ENCODE data around the gene PARVG.

Gene PARVG, protein sequence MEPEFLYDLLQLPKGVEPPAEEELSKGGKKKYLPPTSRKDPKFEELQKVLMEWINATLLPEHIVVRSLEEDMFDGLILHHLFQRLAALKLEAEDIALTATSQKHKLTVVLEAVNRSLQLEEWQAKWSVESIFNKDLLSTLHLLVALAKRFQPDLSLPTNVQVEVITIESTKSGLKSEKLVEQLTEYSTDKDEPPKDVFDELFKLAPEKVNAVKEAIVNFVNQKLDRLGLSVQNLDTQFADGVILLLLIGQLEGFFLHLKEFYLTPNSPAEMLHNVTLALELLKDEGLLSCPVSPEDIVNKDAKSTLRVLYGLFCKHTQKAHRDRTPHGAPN

DNA sequence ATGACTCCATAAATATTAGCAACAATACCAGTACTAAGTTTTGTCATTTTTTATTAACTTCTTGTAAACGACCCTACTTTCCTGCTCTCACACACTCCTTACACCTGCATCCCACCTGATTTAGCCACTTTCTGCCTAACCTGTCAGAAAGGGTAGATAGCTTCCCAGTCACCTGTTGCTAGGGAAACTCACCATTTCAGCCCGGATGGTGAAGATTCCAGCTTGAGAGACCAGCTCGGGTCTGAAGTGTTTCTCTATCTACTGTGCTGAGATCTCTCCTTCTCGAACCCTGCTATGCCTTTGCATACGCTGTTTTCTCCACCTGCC, at the start of gene PARVG:
TSS of gene PARVG (plus strand) at position 220 of the 327 bp plus-strand sequence. CDS start 2,405 bp downstream, outside the sequence.
- DNase-seq (ENCODE audit: low spot score), result no peak

DNA sequence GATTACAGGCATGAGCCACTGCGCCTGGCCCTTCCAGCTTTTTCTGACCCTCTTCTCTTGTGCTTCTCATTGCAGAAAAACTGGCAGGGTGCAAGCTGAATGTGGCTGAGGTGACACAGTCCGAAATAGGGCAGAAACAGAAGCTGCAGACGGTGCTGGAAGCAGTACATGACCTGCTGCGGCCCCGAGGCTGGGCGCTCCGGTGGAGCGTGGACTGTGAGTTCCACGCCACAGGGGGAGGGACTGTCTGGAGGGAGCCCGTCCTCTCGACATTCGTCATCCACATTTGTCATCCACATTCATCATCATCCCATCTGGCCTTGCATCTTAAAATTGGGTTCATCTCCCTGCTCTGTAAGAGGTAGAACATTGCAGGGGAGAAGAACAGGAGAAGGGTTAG, 49.3 kb upstream of the PARVG start:
- DNase-seq (ENCODE audit: low spot score), result no peak

DNA sequence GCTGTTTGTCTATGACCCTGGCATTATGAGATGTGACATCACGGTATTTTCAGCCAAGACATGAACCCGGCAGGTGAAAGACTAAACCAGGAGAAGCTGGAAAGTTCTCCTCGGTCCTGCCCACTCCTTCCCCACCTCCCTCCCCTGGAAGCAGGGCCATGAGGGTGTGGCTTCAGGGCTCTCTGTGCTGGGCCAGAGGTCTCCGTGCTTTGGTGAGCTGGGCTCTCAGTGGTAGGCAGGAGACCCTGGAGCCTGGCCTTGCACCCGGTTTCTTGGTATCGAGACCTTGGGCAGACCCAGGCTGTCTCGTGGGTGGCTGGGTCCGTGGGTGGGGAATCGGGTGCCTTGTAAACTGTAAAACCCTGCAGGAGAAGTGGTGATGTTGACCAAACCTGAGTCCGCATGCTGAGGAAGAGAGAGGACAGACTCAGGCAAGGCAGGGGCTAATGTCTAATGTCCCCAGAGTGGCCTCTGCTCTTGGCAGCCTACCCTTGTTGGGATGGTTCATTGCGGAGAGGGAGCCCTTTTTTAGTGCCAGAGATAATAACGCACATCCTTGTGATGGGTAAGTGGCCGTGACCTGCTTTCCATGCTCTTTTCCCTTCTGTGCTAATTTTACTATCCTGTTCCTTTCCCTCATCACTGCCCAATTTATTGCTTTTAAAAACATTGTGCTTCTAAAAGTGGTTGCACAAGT, 48.6 kb upstream of the PARVG start:
- DNase-seq (ENCODE audit: low spot score), result no peak

DNA sequence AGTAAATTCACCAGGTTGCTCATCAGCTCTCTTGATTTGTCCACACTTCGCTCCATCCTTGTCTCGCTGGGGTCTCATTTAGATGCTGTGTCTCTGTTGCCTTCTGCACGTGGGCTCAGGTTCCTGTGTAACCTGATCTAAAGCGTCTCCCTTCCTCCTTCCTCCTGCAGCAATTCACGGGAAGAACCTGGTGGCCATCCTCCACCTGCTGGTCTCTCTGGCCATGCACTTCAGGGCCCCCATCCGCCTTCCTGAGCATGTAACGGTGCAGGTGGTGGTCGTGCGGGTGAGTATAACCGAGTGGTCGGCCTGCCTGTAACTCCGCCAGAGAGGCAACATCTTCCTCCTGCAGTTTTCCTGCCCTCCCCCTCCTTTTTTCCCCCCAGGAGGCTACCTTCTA, 48.0 kb upstream of the PARVG start:
- DNase-seq (ENCODE audit: low spot score), result no peak

DNA sequence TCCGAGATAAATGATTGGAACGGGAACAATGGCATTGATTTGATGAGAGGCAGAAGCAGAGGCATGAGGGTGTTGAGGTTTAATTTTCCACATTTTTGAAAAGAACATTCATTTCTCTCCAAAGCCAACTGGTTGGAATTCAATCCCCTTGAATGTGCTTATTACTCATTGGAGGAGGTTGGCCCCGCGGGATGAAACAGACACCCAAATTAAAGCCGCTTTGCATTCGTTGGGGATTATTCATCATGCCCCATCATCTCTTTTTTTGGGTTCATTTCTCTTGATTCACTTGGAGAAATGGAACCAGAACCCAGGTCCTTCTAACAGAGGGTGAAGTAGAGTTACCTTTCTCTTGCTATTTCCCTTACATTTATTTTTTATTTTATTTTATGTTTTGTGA, 47.6 kb upstream of the PARVG start:
- no peak for DNase-seq (ENCODE audit: low spot score)

DNA sequence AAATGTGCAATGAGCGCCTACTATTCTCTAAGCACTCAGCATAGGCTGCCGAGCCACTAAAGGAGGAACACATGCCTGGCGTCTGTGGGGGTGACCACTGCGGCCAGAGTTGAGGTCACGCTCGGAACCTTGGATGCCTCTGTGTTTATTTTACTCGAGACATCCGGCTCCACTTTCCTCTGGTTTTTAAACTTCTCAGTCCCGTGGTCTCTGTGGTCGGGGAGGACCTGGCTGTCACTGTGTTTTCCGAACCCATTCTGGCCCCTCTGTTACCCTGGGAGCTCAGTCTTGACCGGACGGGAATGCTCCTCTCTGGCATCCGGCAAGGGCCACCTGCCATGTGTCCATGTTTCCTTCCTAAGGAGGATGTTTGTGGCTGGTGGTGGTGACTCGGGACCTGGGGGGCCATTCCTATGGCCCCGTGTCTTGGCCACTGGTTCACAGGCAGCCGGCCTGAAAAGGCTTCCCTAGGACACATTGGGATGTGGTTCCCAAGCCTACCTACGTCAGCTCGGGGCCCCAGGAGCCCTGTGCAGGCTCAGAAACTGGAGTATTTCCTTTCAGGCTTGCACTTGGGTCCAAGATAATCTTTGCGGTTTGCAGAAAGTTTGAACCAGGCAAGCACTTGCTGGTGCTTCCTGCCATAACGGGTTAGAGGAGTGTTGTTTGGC, 46.7 kb upstream of the PARVG start:
- no peak for DNase-seq (ENCODE audit: low spot score)

DNA sequence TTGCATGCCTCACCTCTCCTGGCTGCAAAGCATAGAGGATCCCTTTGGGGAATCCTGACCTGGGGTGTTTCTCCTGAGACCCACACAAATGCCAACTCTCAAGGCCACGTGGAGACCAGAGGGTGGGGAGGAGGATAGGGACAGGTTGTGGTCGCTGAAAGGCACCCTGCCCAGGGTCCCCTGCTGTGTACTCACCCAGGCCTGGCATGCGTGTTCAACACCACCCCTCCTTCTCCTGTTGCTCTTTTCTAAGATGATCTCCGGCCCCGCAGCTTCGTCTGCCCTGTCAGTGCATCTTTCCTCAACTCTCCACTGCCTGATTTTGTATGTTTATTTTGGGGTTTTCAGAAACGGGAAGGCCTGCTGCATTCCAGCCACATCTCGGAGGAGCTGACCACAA, 44.6 kb upstream of the PARVG start:
- no peak for DNase-seq (ENCODE audit: low spot score)

DNA sequence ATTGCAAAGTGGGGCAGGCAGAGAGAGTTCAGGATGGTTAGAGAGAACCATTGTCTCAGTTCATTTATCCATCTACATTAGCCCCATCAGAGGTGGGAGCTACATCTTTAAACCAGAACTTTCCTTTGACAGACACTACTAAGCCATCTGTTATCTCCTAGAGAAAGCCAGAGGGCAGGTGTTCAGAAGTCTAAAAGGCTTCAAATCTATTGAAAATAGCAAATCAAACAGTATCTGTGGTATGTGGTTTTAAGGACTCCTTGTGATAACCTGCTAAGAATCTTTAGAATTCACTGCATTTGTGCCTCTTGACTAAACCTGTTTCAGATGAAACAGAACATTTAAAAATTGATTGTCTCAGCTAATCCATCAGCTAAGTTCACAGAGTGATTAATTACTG, 43.9 kb upstream of the PARVG start:
- no peak for DNase-seq (ENCODE audit: low spot score)

DNA sequence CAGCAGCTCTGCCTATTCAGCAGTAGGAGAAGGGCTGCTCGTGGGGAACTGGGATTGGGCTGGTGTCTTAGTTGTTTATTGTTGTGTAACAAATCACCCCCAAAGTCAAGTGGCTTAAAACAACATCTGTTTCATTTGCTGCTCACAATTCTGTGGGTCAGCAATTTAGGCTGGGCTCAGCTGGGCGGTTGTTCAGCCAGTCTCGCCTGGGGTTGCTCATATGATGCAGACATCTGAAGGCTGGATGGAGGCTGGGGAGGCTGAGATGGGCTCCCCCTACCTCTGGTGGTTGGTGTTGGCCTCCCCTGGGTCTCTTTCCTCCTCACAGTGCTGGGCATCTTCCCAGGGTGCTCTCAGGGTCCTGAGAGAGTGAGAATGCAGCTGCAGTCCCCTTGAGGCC, 43.3 kb upstream of the PARVG start:
- no peak for DNase-seq (ENCODE audit: low spot score)

DNA sequence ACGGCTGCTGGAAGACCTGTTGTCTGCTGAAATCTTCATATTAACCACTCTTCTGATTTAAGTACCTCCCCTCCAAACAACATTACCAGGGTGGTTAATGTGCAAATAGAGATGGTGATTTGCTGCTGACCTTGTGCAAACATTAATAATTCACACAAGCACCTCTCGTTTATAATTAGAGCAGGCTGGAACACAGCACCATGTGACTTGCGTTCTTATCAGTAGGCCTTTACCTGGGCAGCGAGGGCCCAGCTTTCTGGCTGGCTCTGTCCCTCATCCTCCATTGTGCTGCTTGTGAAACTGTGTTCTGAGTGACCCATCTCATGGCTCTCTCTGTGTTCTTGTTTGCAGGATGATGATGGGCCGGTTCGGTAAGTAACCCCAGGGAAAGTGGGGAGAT, 41.0 kb upstream of the PARVG start:
- no peak for DNase-seq (ENCODE audit: low spot score)

DNA sequence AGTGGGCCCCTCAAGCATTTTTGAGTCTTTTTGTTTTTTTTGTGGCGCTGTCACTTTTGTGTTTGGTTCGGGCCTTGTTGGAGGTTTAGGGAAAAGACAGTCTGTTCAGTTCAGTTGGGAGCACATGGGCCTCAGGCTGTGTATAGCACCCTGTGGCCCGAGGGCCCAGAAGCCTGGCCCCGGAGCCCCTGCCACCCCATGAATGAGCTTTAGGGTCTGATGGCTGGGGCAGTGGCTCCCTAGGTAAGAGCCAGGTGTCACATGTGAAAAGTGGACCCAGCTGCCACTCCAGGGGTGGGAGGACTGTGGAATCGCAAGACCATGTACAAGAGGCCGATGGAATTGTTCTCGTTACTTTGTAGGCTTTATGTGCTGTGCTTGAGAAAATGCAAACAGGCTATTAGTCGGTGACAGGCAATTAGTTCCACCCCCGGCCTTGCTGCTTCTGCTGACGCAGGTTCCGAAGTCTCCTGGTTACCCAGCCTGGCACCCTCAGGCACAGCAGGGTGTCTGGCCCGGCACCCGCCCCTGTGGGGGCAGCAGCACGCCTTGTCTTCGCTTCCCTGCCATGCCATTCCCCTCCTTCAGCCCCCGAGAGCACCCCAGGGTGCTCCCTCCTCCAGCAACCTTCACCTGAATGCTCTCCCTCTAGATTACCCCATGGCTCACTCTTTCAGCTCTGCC, 38.2 kb upstream of the PARVG start:
- DNase-seq (ENCODE audit: low spot score), result no peak

DNA sequence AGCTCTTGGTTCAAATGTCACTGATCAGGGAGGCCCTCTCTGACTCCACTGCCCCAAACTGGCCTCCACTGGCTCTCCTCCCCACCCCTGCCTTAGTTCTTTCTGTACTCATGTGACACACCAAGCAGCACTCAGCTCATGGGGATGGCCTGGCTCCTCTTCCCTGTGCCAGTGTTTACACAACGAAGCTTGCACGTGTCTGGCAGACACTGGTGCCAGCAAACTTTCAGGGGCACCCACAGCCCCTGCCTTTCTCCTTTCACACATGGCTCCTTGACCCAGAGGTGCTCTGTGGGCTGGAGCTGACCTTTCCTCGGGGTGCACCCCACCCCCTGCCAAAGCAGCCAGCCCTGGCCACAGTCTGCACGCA, 37.6 kb upstream of the PARVG start:
- DNase-seq (ENCODE audit: low spot score), result no peak

DNA sequence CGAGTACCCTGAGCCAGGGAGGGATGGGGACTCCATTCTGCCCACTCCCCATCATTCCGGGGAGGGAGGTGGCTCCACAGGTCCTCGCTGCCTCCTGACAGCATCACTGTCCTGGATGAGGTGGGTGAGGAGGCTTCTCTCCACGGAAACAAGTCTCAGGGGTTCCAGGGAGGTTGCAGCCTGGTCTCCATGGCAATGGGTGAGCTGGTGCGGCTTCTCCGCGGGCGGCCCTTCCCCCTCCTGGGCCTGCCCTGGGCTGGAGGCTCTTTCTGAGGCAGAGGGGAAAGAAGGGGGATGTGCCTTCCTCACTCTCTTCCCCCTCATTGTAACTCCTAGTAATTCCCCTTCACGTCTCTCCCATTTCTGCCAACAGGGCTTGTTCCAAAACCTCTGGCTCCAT, 37.1 kb upstream of the PARVG start:
- no peak for DNase-seq (ENCODE audit: low spot score)

DNA sequence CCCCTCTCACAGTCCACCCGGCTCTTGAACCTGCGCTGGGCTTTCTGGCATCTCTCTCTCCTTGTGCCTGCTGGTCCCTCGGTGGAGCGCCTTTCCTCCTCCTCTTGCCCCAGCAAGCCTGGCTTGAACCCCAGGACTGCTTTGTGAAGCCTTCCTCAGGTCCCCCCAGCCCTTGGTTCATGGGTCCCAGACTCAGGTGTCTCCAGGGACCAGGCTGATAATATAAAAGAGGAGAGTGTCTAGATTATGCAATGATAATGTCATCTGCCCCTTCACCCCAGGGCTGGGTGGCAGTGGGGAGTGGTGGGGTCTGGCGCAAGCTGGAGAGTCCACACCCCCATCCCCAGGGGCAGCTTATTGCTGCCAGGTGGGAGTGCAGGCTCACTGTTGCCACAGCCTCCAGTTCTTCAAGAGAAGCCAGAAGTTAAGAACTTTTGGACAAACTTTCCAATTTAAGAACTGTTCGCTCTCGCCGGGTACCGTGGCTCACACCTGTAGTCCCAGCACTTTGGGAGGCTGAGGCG, 36.6 kb upstream of the PARVG start:
- no peak for DNase-seq (ENCODE audit: low spot score)

DNA sequence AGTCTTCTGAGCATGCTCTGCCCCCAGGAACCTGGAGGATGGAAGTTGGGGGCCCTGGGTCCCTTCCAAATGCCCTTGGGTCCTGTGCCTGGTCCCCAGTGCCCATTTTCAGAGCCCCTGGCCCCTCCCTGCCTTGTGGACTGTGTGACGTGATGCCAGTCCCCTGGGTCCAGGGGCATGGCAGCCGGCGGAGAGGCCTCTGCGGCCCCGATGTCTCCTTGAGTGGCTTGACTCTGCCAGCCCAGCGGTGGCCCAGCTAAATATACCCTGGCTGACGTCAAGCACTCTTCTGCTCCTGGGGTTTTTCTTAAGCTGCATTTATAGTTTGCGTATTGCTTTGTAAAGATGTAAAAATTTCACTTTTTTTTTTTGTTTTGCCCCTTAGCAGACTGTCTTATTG, 35.2 kb upstream of the PARVG start:
- no peak for DNase-seq (ENCODE audit: low spot score)

DNA sequence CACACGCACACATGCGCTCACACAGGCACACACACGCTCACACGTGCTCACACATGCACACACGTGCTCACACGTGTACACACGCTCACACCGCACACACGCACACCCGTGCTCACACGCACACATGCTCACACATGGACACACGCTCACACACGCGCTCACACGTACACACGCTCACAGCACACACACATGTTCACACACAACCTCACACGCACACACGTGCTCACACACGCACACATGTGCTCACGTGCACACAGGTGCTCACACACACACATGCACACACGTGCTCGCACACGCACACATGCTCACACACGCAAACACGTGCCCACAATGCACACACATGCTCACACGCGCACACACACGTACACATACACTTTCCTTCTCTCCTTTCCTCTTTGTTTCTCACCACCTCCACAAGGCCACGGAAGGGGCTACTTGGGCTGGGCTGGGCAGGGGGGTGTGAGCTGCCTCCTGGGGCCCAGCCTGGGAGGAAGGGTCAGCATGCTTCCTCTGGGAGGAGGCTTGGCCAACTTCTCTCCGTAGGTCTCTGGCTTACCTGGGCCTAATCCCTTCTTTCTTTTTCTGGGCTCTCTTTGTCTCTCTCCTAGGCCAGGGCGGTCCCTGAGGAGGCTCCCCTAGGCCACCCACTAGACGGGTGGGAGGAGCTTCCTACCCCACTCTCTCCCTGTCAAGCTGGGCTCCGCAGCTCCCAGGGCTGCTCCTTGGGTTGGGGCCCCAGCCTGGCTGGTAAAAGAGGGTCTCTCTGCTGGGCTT, 34.5 kb upstream of the PARVG start:
- no peak for DNase-seq (ENCODE audit: low spot score)

DNA sequence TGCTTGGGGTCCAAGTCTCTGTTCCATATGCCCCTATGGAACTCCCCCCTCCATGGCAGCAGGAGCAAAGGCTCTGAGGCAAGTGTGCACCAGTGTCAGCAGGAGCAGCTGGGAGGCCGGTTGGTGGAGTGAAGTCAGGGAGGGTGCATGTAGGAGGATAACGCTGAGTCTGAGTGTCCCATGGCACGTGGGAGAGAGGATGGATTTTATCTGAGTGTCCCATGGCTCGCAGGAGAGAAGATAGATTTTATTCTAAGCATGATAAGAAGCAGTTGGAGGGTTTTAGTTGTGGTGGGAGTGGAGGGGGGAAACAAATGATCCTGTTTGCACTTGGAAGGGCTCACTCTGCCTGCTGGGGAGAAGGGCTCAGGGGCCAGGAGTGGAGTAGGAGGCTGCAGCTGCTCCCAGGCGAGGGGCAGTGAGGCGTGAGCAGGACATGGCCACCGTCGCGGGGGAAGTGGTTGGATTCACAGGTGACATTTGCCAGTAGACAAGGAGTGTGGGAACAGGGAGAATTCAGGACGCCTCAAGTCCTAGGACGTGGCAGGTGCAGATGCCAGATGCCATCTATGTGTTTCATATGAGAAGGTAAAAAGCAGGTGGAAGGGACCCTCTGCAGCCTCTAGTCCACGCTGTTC, 33.6 kb upstream of the PARVG start:
- DNase-seq (ENCODE audit: low spot score), result no peak

DNA sequence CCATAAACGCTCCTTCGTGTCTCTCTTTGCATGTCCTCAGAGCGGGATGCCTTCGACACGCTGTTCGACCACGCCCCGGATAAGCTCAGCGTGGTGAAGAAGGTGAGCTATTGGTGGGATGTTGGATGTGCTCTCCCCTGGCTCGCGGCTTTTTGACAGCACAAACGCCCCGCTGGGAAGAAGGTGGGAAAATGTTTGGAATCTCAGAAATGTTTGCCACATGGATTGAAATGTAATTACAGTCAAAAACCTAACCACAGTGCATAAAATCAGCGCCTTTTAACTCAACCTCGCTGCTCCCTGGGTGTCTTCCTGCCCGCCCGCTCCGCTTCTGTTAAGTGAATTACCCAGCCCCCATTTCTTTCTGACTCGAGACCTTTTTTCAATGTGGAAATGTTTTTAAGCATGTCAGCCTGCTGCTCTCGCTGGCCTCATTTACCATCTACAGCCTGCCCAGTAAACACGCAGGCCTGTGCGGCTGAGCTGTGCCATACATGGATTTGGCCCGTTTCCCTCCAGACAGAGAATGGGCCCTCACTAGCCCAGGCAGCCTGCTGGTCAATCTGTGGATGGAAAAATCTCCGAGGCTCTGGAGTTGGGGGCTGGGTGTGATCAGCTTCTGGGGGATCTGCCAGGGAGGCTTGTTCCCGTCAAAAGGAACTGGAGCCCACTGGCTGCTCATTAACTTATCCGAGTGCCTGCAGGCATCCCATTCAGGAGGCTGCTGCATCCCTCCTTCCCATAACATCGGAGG, 32.7 kb upstream of the PARVG start:
- DNase-seq (ENCODE audit: low spot score), result no peak

DNA sequence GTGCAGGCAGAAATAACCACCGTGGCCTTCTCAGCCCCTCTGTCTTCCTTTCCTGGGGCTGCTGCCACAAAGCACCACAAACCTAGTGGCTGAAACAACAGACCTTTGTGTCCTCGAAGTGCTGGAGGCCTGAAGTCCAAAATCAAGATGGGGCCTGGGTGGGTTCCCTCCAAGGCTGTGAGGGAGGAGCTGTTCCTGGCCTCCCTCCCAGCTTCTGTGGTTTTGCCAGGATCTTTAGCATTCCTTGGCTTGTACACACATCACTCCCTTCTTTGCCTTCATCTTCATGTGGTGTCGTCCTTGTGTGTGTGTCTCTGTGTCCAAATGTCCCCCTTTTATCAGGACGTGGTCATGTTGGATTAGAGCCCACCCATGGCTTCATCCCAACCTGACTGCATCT, 29.0 kb upstream of the PARVG start:
- DNase-seq (ENCODE audit: low spot score), result no peak

DNA sequence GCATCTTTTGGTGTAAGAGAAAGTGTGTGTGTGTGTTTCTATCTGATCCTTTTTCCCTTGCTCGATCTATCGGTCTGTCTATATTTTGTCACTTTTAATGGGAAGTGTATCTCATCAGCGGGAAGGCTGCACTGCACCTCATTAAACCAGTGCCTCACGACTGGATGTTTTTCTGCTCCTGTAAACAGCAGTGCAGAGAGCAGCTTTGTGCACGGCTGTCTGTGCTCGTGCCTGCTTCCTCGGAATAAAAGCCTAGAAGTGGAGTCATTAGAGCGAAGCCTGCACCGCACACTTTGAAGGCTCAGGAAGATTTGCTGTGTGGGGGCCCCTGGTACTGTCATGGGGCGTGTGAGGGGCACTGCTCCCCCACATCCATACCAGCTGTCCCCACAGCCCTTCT, 27.0 kb upstream of the PARVG start:
- no peak for DNase-seq (ENCODE audit: low spot score)
